ENCODE data around the gene TMEM62.

GRCh38 chr15:43225201-43225949 lies 92.0 kb downstream of the TMEM62 start:
- peak; percentile 19 to 64 (median 58) for TF ChIP-seq CTCF (IDR thresholded peaks at IDR 0.05)
- TF ChIP-seq POLR2A (IDR thresholded peaks at IDR 0.05): no peak
- no peak for TF ChIP-seq POLR2AphosphoS5 (IDR thresholded peaks at IDR 0.05)
- TF ChIP-seq EP300 (IDR thresholded peaks at IDR 0.05): no peak
